Neural progenitor cell (in vitro differentiated cells): ENCODE measurements around the gene NXN.

Experiments
- EZH2 ChIP-seq: fragments of 200-600 bp; sonication (generic); IDR thresholded peaks from 2 replicates; pipeline ENCODE4 v1.6.1; 2017; ENCODE audit warnings: antibody characterized with exemption, mild to moderate bottlenecking, moderate library complexity
- TF ChIP-seq, protein P1 (sequence below): fragments of 200-600 bp; sonication (generic); IDR thresholded peaks from 2 replicates; pipeline ENCODE4 v1.5.1; 2017; ENCODE audit warnings: antibody characterized with exemption, mild to moderate bottlenecking

DNA sequence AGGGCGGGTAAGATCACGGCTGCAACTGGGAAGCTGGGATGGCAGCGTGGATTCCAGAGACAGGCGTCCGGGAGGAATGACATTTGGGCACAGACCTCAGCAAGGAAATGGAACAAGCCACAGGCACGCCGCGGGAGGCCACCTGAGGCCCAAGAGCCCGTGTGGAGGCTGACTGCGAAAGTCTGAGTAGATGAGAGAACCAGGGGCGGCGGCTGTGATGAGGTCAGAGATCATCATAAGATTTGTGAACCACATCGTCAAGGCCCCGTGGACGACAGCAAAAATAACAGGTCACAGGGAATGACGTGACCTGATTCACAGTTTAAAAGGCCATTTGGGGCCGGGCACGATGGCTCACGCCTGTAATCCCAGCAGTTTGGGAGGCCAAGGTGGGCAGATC lies 149.2 kb downstream of the NXN start:
- TF ChIP-seq, protein P1, sequence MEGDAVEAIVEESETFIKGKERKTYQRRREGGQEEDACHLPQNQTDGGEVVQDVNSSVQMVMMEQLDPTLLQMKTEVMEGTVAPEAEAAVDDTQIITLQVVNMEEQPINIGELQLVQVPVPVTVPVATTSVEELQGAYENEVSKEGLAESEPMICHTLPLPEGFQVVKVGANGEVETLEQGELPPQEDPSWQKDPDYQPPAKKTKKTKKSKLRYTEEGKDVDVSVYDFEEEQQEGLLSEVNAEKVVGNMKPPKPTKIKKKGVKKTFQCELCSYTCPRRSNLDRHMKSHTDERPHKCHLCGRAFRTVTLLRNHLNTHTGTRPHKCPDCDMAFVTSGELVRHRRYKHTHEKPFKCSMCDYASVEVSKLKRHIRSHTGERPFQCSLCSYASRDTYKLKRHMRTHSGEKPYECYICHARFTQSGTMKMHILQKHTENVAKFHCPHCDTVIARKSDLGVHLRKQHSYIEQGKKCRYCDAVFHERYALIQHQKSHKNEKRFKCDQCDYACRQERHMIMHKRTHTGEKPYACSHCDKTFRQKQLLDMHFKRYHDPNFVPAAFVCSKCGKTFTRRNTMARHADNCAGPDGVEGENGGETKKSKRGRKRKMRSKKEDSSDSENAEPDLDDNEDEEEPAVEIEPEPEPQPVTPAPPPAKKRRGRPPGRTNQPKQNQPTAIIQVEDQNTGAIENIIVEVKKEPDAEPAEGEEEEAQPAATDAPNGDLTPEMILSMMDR = no peak
- no peak for TF ChIP-seq EZH2
